K562 (cell line): Measurements from ENCODE around the gene ANK3. TPM values are rescaled to one million over a fixed set of nuclear protein-coding genes. Genes with fewer than 3 reads are reported as not detected.

Experiments used
- ATAC-seq: fragments of 200-7000 bp; cut with Tn5 transposase; 3 replicates; pipeline ENCODE4 v1.9.1; 2020; ENCODE audit warnings: moderate library complexity
- BruUV-seq: library from RNA; stranded (reverse); fragments of 400-500 nt; replicated peaks from 2 replicates; lab custom pipeline; 2021; lab: Mats Ljungman, UMichigan
- CTCF ChIA-PET: fragments of 300-600 bp; formaldehyde crosslinking; extraction: SDS; loops from one replicate; lab custom pipeline; 2021; ENCODE audit warnings: low intra/inter-chr PET ratio; lab: Yijun Ruan, JAX
- POLR2A ChIA-PET: fragments of 300-600, 350-650 bp; sonication (Branson Sonifier 250); formaldehyde crosslinking; extraction: SDS; loops from one replicate; lab custom pipeline; 2021; ENCODE audit warnings: antibody characterized with exemption, inconsistent platforms; lab: Yijun Ruan, JAX
- DNase-seq, 4 experiments: peaks; one replicate each; pipeline versions ENCODE4 v3.0.0 to v3.0.0-alpha.2; 2011 to 2018; ENCODE audit warnings: low spot score in 3 of 4, mixed read lengths in 3 of 4; ENCODE audit errors: extremely low read depth in 1 of 4
- FAIRE-seq: peaks from 2 replicates; lab custom pipeline; 2011; peaks lifted over from hg19 to GRCh38; lab: Jason Lieb, UNC
- H2AFZ ChIP-seq: 2 replicates; pipeline ENCODE4 v1.6.0; 2011; ENCODE audit warnings: low read depth, low read length, control low read depth, inconsistent platforms
- H3K27ac ChIP-seq: fragments of 200-600 bp; 3 replicates; pipeline ENCODE4 v1.8.0; 2011; ENCODE audit warnings: low read depth, mild to moderate bottlenecking, control low read depth, inconsistent platforms, low read length, moderate library complexity, mixed read lengths; ENCODE audit errors: extremely low read depth
- H3K27me3 ChIP-seq, 2 experiments: fragments of 300-600 bp in 1 of 2; 2 replicates in 1 of 2; 3 replicates in 1 of 2; pipeline versions ENCODE4 v1.6.0 to v1.8.0; 2011; ENCODE audit warnings: inconsistent platforms in 2 of 2, low read length in 2 of 2, mild to moderate bottlenecking in 1 of 2, mixed read lengths in 1 of 2, moderate library complexity in 1 of 2; ENCODE audit not compliant: control insufficient read depth in 2 of 2, insufficient read depth in 2 of 2
- H3K36me3 ChIP-seq: fragments of 300-600 bp; 3 replicates; pipeline ENCODE4 v1.8.0; 2011; ENCODE audit warnings: mild to moderate bottlenecking, low read length, inconsistent platforms; ENCODE audit not compliant: control insufficient read depth, insufficient read depth
- H3K4me1 ChIP-seq, 2 experiments: fragments of 200-600 bp in 1 of 2; replicated peaks in 1 of 2; 2 replicates in 1 of 2; 3 replicates in 1 of 2; pipeline versions ENCODE4 v1.5.1 to v1.8.0; 2011; ENCODE audit warnings: inconsistent platforms in 2 of 2, low read length in 2 of 2, mild to moderate bottlenecking in 1 of 2, mixed read lengths in 1 of 2, moderate library complexity in 1 of 2; ENCODE audit not compliant: control insufficient read depth in 2 of 2, insufficient read depth in 2 of 2
- H3K4me2 ChIP-seq: 2 replicates; pipeline ENCODE4 v1.6.1; 2011; ENCODE audit warnings: low read length, control low read depth, inconsistent platforms, mixed read lengths; ENCODE audit not compliant: insufficient read depth
- H3K4me3 ChIP-seq: fragments of 200-600 bp; sonication (generic), shearing (Covaris generic); 2 replicates; pipeline ENCODE4 v1.5.1; 2016; ENCODE audit warnings: control low read depth, inconsistent platforms
- H3K79me2 ChIP-seq: fragments of 200-600 bp; 3 replicates; pipeline ENCODE4 v1.8.0; 2011; ENCODE audit warnings: low read length, inconsistent platforms; ENCODE audit not compliant: control insufficient read depth, insufficient read depth
- H3K9ac ChIP-seq, 2 experiments: 2 replicates each; pipeline versions ENCODE4 v1.6.0 to v1.6.1; 2011; ENCODE audit warnings: low read depth in 2 of 2, low read length in 2 of 2, control low read depth in 1 of 2, inconsistent platforms in 1 of 2, mild to moderate bottlenecking in 1 of 2, mixed read lengths in 1 of 2; ENCODE audit not compliant: insufficient read depth in 1 of 2
- H3K9me1 ChIP-seq: one replicate; pipeline ENCODE4 v1.6.0; 2011; ENCODE audit warnings: inconsistent platforms, mild to moderate bottlenecking, low read length, moderate library complexity; ENCODE audit not compliant: control insufficient read depth, insufficient read depth
- H3K9me3 ChIP-seq: replicated peaks from 2 replicates; pipeline ENCODE4 v1.5.1; 2011; ENCODE audit warnings: low read depth, low read length, inconsistent platforms; ENCODE audit not compliant: control insufficient read depth, insufficient read depth
- H4K20me1 ChIP-seq: replicated peaks from 2 replicates; pipeline ENCODE4 v1.6.1; 2011; ENCODE audit warnings: low read length, inconsistent platforms, mixed read lengths; ENCODE audit not compliant: control insufficient read depth, insufficient read depth
- C11orf30 ChIP-seq: fragments of 450-650 bp; IDR thresholded peaks from 2 replicates; pipeline ENCODE4 v1.6.1; 2016; ENCODE audit warnings: low read depth, mild to moderate bottlenecking
- FOSL1 ChIP-seq: fragments of 200-800 bp; sonication (Bioruptor generic); conservative IDR thresholded peaks from 2 replicates; pipeline ENCODE4 v1.6.1; 2016; ENCODE audit warnings: missing genetic modification characterization, missing compliant biosample characterization
- ZNF239 ChIP-seq: fragments of 250-450 bp; sonication (Bioruptor Pico); IDR thresholded peaks from 2 replicates; pipeline ENCODE4 v1.4.0; 2020; ENCODE audit warnings: mild to moderate bottlenecking
- ZNF318 ChIP-seq, 2 experiments: fragments of 450-650 bp; IDR thresholded peaks; 2 replicates each; pipeline ENCODE4 v1.6.1; 2016; ENCODE audit warnings: mild to moderate bottlenecking in 2 of 2, borderline replicate concordance in 1 of 2, low read depth in 1 of 2, moderate library complexity in 1 of 2
- WGBS: fragments of 100-300 bp; shearing (Covaris generic); methylation state at CpG from one replicate; pipeline ENCODE4 v1.1.6; 2016; ENCODE audit warnings: low coverage, mixed read lengths; ENCODE audit not compliant: insufficient coverage; ENCODE audit errors: missing lambda C conversion rate; 5-methylcytosine and 5-hydroxymethylcytosine counted together
- in situ Hi-C: fragments of 300-500 bp; cut with MboI; formaldehyde crosslinking; loops from 4 replicates; pipeline ENCODE4 v1.15.0; 2018; ENCODE audit warnings: inconsistent platforms, mixed read lengths
- intact Hi-C: fragments of 100-400 bp; cut with micrococcal nuclease; formaldehyde crosslinking; loops from 2 replicates; pipeline ENCODE4 v1.14.2; 2022
- polyA plus RNA-seq, 8 experiments: library from polyadenylated mRNA; depleted of rRNA in 4 of 8; stranded (reverse) in 5 of 8; unstranded in 3 of 8; fragments of >200 nt; fragmentation: Nextera tagmentation in 2 of 8; fragmentation: Illumina TruSeq in 1 of 8; extraction: Ambion mirVana in 2 of 8; extraction: Trizol in 1 of 8; gene quantifications; 2 replicates each; pipeline versions ENCODE4 v1.2.1 to v1.2.3, GENCODE V29; 2011 to 2014; ENCODE audit warnings: inconsistent platforms in 1 of 8, missing spikeins in 1 of 8
- total RNA-seq, 7 experiments: library from RNA; depleted of rRNA in 6 of 7; stranded (reverse); fragments of >200 nt in 6 of 7; fragmentation: Illumina TruSeq in 2 of 7; extraction: Trizol in 2 of 7; gene quantifications; 2 replicates each; pipeline versions ENCODE4 v1.2.1 to v1.2.3, GENCODE V29; 2011 to 2021; ENCODE audit warnings: low replicate concordance in 1 of 7
- TF ChIP-seq, protein P1 (sequence below): fragments of 200-800 bp; sonication (Bioruptor generic); IDR thresholded peaks from 2 replicates; pipeline ENCODE4 v1.6.1; 2017; ENCODE audit warnings: missing genetic modification characterization, missing compliant biosample characterization

ANK3 gene
- total and polyA plus RNA-seq, 9 of the 15 experiments (the other 6 are each of a cell fraction or from before 2014, with no cell fraction given), result 10.0 to 32.3 (median 17.9) TPM

GRCh38 chr10:60283397-60283796 lies 106.3 kb downstream of the ANK3 start:
- H3K27ac ChIP-seq, result peak overlapping the region; percentile 66; the same call in 1 of the 3 replicates
- peak overlapping the region; percentile 42; the same call in 1 of the 2 replicates for H3K4me2 ChIP-seq

More at GRCh38 chr10:60283397-60283796, 106.3 kb downstream of the ANK3 start:
- Histone ChIP-seq H3K27me3 (no peaks in the 10 kb centered on the region), H3K9me1 (no peaks in the 10 kb centered on the region), H2AFZ (peak overlapping the region; percentile 89), H3K36me3 (no peaks in the 10 kb centered on the region), H3K9me3 (no peaks in the 10 kb centered on the region), H3K9ac (no peak overlapping the region), H3K79me2 (0 out of 3 replicates have a peak, but pooled peaks cover 4% of the 10 kb centered on the region), H3K4me3 (no peak overlapping the region), H4K20me1 (no peaks in the 10 kb centered on the region), H3K4me1 (peaks cover 0 to 40% of the 10 kb centered on the region in 2 experiments; a peak in 3 of 5 replicates)
- POLR2A ChIA-PET, result interaction anchor here (3.6 kb wide), 1 partner anchor 11 kb away, joined by 20 read pairs; no protein-coding TSS in a partner anchor
- FAIRE-seq, result no peak
- DNase-seq, result no peak
- TF ChIP-seq C11orf30 (no peak), ZNF318 (IDR thresholded peaks at IDR 0.05; ENCODE audit: borderline replicate concordance in 1 of 2, low read depth in 1 of 2) (0 out of 4 replicates have a peak, but pooled peaks of 1 of the 2 experiments have one; percentile 11), FOSL1 (tag) (0 out of 2 replicates have a peak, but pooled peaks have one; percentile 9), ZNF239 (no peak)
- TF ChIP-seq, protein P1, sequence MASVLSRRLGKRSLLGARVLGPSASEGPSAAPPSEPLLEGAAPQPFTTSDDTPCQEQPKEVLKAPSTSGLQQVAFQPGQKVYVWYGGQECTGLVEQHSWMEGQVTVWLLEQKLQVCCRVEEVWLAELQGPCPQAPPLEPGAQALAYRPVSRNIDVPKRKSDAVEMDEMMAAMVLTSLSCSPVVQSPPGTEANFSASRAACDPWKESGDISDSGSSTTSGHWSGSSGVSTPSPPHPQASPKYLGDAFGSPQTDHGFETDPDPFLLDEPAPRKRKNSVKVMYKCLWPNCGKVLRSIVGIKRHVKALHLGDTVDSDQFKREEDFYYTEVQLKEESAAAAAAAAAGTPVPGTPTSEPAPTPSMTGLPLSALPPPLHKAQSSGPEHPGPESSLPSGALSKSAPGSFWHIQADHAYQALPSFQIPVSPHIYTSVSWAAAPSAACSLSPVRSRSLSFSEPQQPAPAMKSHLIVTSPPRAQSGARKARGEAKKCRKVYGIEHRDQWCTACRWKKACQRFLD, result peak; percentile 18; the same call in 1 of the 2 replicates
- intact Hi-C loops (no loop called here), in situ Hi-C loops (no loop called here)
- ATAC-seq, result no peak
- BruUV-seq, result no TSS peak
- WGBS, result 51% methylated on average over 2 of the region's 2 CpGs
- CTCF ChIA-PET, result interaction anchor here (0.7 kb wide), 1 partner anchor 199 kb away, joined by 3 read pairs; no protein-coding TSS in a partner anchor
